ENCODE measurements around the gene LSS. TPM values are rescaled to one million over a fixed set of nuclear protein-coding genes. Genes with fewer than 3 reads are reported as not detected.

LSS gene
- total and polyA plus RNA-seq, 10 of the 15 experiments (the other 5 are each of a cell fraction or from before 2014, with no cell fraction given): 2.9 to 82.4 (median 27.5) TPM

- Histone ChIP-seq H3K36me3 (ENCODE audit: control insufficient read depth in 2 of 2, insufficient read depth in 2 of 2, low read length in 1 of 2) (no peaks in the 10 kb centered on the region), H3K4me2 (ENCODE audit: control insufficient read depth, insufficient read depth) (no peak overlapping the region), H3K4me1 (ENCODE audit: control insufficient read depth, insufficient read depth, low read length) (no peaks in the 10 kb centered on the region), H2AFZ (ENCODE audit: control insufficient read depth, low read depth, low read length) (no peak overlapping the region), H3K4me3 (no peak overlapping the region), H3K79me2 (ENCODE audit: control insufficient read depth, insufficient read depth, low read length) (no peaks in the 10 kb centered on the region), H3K9ac (ENCODE audit: control insufficient read depth, insufficient read depth, low read length) (no peak overlapping the region), H3K9me3 (replicated peaks; ENCODE audit: control insufficient read depth, insufficient read depth, low read length) (no peaks in the 10 kb centered on the region; the same call in 2 of the 3 replicates), H4K20me1 (ENCODE audit: control insufficient read depth, insufficient read depth) (no peaks in the 10 kb centered on the region), H3K27ac (ENCODE audit: control insufficient read depth, insufficient read depth) (no peak overlapping the region), H3K27me3 (replicated peaks in 1 of 2; ENCODE audit: control insufficient read depth in 2 of 2, insufficient read depth in 2 of 2, low read length in 1 of 2) (no peaks in the 10 kb centered on the region)
- DNase-seq (ENCODE audit: low read depth, low spot score) (no peak), ATAC-seq (no peak), FAIRE-seq (no peak)
- no peak for TF ChIP-seq IRF5 (IDR thresholded peaks at IDR 0.05; ENCODE audit: borderline replicate concordance)
- TF ChIP-seq FOXM1 (IDR thresholded peaks at IDR 0.05; ENCODE audit: low read depth, low read length): no peak
- TF ChIP-seq JUND (IDR thresholded peaks at IDR 0.05; ENCODE audit: low read depth, low read length): no peak
- TF ChIP-seq SMARCA5 (IDR thresholded peaks at IDR 0.05): no peak
- no peak for TF ChIP-seq SRF (IDR thresholded peaks at IDR 0.05; ENCODE audit: low read depth in 2 of 2, low read length in 2 of 2)
- no peak for TF ChIP-seq RAD51 (IDR thresholded peaks at IDR 0.05)
- TF ChIP-seq SMAD5 (IDR thresholded peaks at IDR 0.05; ENCODE audit: low read depth): no peak
- no peak for TF ChIP-seq RELA (IDR thresholded peaks at IDR 0.05; ENCODE audit: borderline replicate concordance, partially characterized antibody)
- TF ChIP-seq, protein P1, sequence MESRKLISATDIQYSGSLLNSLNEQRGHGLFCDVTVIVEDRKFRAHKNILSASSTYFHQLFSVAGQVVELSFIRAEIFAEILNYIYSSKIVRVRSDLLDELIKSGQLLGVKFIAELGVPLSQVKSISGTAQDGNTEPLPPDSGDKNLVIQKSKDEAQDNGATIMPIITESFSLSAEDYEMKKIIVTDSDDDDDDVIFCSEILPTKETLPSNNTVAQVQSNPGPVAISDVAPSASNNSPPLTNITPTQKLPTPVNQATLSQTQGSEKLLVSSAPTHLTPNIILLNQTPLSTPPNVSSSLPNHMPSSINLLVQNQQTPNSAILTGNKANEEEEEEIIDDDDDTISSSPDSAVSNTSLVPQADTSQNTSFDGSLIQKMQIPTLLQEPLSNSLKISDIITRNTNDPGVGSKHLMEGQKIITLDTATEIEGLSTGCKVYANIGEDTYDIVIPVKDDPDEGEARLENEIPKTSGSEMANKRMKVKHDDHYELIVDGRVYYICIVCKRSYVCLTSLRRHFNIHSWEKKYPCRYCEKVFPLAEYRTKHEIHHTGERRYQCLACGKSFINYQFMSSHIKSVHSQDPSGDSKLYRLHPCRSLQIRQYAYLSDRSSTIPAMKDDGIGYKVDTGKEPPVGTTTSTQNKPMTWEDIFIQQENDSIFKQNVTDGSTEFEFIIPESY (IDR thresholded peaks at IDR 0.05): no peak
- no peak for TF ChIP-seq LARP7 (IDR thresholded peaks at IDR 0.05)
- TF ChIP-seq FOS (IDR thresholded peaks at IDR 0.05; ENCODE audit: borderline replicate concordance, extremely low read depth, insufficient read length): no peak
- no peak for TF ChIP-seq EGR1 (IDR thresholded peaks at IDR 0.05; ENCODE audit: borderline replicate concordance in 1 of 2, low read depth in 2 of 2, low read length in 2 of 2)
- no peak for TF ChIP-seq ZBTB11 (CRISPR knock-in tag; IDR thresholded peaks at IDR 0.05)
- no peak for TF ChIP-seq HCFC1 (IDR thresholded peaks at IDR 0.05; ENCODE audit: low read length)
- ChIA-PET RAD21 (ENCODE audit: unreplicated experiment) (no interaction called here), SMC1A (ENCODE audit: uncharacterized antibody, unreplicated experiment) (no interaction called here), POLR2A (no interaction called here), CTCF (no interaction called here)
- in situ Hi-C loops (cut with MboI) (no loop called here), intact Hi-C loops (cut with micrococcal nuclease; ENCODE audit: unreplicated experiment) (no loop called here)
- 90% methylated on average over 18 of the region's 22 CpGs for WGBS (ENCODE audit: insufficient coverage, insufficient replicate concordance, low lambda C conversion rate, missing lambda C conversion rate)
- no TSS peak for BruUV-seq (replicated peaks)
These were observed 68.0 kb downstream of the LSS start for GRCh38 chr21:46160657-46160906.

All from GM12878 (cell line).